SK-N-SH treated with all-trans-retinoic acid at 6 μM for 48 hours (cell line): ENCODE data around the gene C20orf141.
A peak's percentile ranks its signal among the peaks of the same experiment; 100 is the strongest.

Experiments used
- ATAC-seq: fragments of 200-7000 bp; cut with Tn5 transposase; 3 replicates; pipeline ENCODE4 v1.9.1; 2020; ENCODE audit warnings: mild to moderate bottlenecking, moderate library complexity
- ARNTL ChIP-seq: fragments of 450-650 bp; formaldehyde crosslinking; IDR thresholded peaks from 2 replicates; pipeline ENCODE4 v1.5.0; 2020; ENCODE audit warnings: low read depth, mild to moderate bottlenecking, moderate library complexity, borderline replicate concordance
- CREB5 ChIP-seq: fragments of 250-450 bp; sonication (Bioruptor Pico); IDR thresholded peaks from 2 replicates; pipeline ENCODE4 v1.5.1; 2020; ENCODE audit warnings: low read depth, mild to moderate bottlenecking, moderate library complexity
- CSDC2 ChIP-seq: fragments of 250-450 bp; sonication (Bioruptor Pico); IDR thresholded peaks from 2 replicates; pipeline ENCODE4 v1.5.0; 2020; ENCODE audit warnings: mild to moderate bottlenecking, moderate library complexity
- CSRNP3 ChIP-seq: fragments of 250-450 bp; sonication (Bioruptor Pico); IDR thresholded peaks from 2 replicates; pipeline ENCODE4 v1.5.1; 2021; ENCODE audit warnings: mild to moderate bottlenecking, moderate library complexity
- ESRRG ChIP-seq: fragments of 250-450 bp; sonication (Bioruptor Pico); IDR thresholded peaks from 2 replicates; pipeline ENCODE4 v1.6.1; 2021; ENCODE audit warnings: mild to moderate bottlenecking
- GLIS3 ChIP-seq: fragments of 250-450 bp; sonication (Bioruptor Pico); IDR thresholded peaks from 2 replicates; pipeline ENCODE4 v1.5.0; 2020; ENCODE audit warnings: mild to moderate bottlenecking, moderate library complexity
- ISL1 ChIP-seq: fragments of 250-450 bp; sonication (Bioruptor Pico); IDR thresholded peaks from 2 replicates; pipeline ENCODE4 v2.1.2; 2022; ENCODE audit warnings: mild to moderate bottlenecking, moderate library complexity
- PATZ1 ChIP-seq: fragments of 250-450 bp; sonication (Bioruptor Pico); IDR thresholded peaks from 2 replicates; pipeline ENCODE4 v1.8.0; 2020; ENCODE audit warnings: mild to moderate bottlenecking, moderate library complexity, borderline replicate concordance
- POU6F1 ChIP-seq: fragments of 250-450 bp; sonication (Bioruptor Pico); IDR thresholded peaks from 2 replicates; pipeline ENCODE4 v1.8.0; 2021; ENCODE audit warnings: low read depth, mild to moderate bottlenecking, moderate library complexity, borderline replicate concordance
- SNAI2 ChIP-seq: fragments of 250-450 bp; sonication (Bioruptor Pico); IDR thresholded peaks from 2 replicates; pipeline ENCODE4 v1.5.0; 2020; ENCODE audit warnings: mild to moderate bottlenecking, moderate library complexity
- TCF4 ChIP-seq: fragments of 250-450 bp; sonication (Bioruptor Pico); IDR thresholded peaks from 2 replicates; pipeline ENCODE4 v1.8.0; 2021; ENCODE audit warnings: mild to moderate bottlenecking, moderate library complexity, borderline replicate concordance
- TOX ChIP-seq: fragments of 250-450 bp; sonication (Bioruptor Pico); IDR thresholded peaks from 2 replicates; pipeline ENCODE4 v1.8.0; 2021; ENCODE audit warnings: mild to moderate bottlenecking, moderate library complexity, borderline replicate concordance
- TSHZ2 ChIP-seq: fragments of 250-450 bp; sonication (Bioruptor Pico); IDR thresholded peaks from 2 replicates; pipeline ENCODE4 v1.5.0; 2020; ENCODE audit warnings: mild to moderate bottlenecking, moderate library complexity
- ZC3H10 ChIP-seq: fragments of 250-450 bp; sonication (Bioruptor Pico); IDR thresholded peaks from 2 replicates; pipeline ENCODE4 v1.5.1; 2021; ENCODE audit warnings: mild to moderate bottlenecking, moderate library complexity
- ZFP3 ChIP-seq: fragments of 250-450 bp; sonication (Bioruptor Pico); IDR thresholded peaks from 2 replicates; pipeline ENCODE4 v1.5.0; 2020; ENCODE audit warnings: mild to moderate bottlenecking, moderate library complexity
- ZFP30 ChIP-seq: fragments of 450-650 bp; formaldehyde crosslinking; IDR thresholded peaks from 2 replicates; pipeline ENCODE4 v1.5.0; 2022; ENCODE audit warnings: mild to moderate bottlenecking, moderate library complexity
- ZNF565 ChIP-seq: fragments of 450-650 bp; formaldehyde crosslinking; conservative IDR thresholded peaks from 2 replicates; pipeline ENCODE4 v1.5.0; 2020; ENCODE audit warnings: low read depth, mild to moderate bottlenecking, moderate library complexity
- ZNF70 ChIP-seq: fragments of 450-650 bp; formaldehyde crosslinking; IDR thresholded peaks from 2 replicates; pipeline ENCODE4 v1.5.0; 2020; ENCODE audit warnings: mild to moderate bottlenecking, moderate library complexity

The C20orf141 gene

GRCh38 chr20:2814587-2815051 lies at the start of gene C20orf141:
Gene C20orf141, plus strand, starts transcription at chr20:2814987. Its CDS starts 198 bp downstream, at chr20:2815185.
- ATAC-seq = peak; percentile 93

GRCh38 chr20:2767768-2768631 lies 46.8 kb upstream of the C20orf141 start:
- TF ChIP-seq POU6F1 (CRISPR knock-in tag) = no peak
- TF ChIP-seq ZC3H10 = no peak
- no peak for TF ChIP-seq TCF4 (CRISPR knock-in tag)
- no peak for TF ChIP-seq CSDC2 (CRISPR knock-in tag)
- TF ChIP-seq PATZ1 (CRISPR knock-in tag) = no peak
- no peak for TF ChIP-seq ARNTL
- TF ChIP-seq CSRNP3 = no peak
- TF ChIP-seq ESRRG (CRISPR knock-in tag) = no peak
- TF ChIP-seq GLIS3 (CRISPR knock-in tag) = no peak
- TF ChIP-seq TSHZ2 (CRISPR knock-in tag) = no peak
- TF ChIP-seq TOX = no peak
- TF ChIP-seq ZFP3 (CRISPR knock-in tag) = no peak
- no peak for TF ChIP-seq ZNF565 (CRISPR knock-in tag)
- TF ChIP-seq ZFP30 = no peak
- TF ChIP-seq, all 23 proteins: peak for 0
- ATAC-seq = peak; percentile 90

More at GRCh38 chr20:2814587-2815051, at the start of gene C20orf141:
- TF ChIP-seq ZFP3 (CRISPR knock-in tag) (0 out of 2 replicates have a peak, but pooled peaks have one; percentile 64), ZNF70 (no peak), TOX (no peak), ZC3H10 (no peak), TSHZ2 (CRISPR knock-in tag) (no peak), ZFP30 (no peak), CREB5 (CRISPR knock-in tag) (no peak), TCF4 (CRISPR knock-in tag) (no peak), ISL1 (0 out of 2 replicates have a peak, but pooled peaks have one; percentile 9), SNAI2 (CRISPR knock-in tag) (no peak)
